ENCODE results near the gene PDZD7. TPM values are rescaled to one million over a fixed set of nuclear protein-coding genes. Genes with fewer than 3 reads are reported as not detected.
A peak's percentile ranks its signal among the peaks of the same experiment; 100 is the strongest.

Gene PDZD7
- total RNA-seq, 2 donors from 2014 or later = 0.21 to 0.78 TPM

DNA sequence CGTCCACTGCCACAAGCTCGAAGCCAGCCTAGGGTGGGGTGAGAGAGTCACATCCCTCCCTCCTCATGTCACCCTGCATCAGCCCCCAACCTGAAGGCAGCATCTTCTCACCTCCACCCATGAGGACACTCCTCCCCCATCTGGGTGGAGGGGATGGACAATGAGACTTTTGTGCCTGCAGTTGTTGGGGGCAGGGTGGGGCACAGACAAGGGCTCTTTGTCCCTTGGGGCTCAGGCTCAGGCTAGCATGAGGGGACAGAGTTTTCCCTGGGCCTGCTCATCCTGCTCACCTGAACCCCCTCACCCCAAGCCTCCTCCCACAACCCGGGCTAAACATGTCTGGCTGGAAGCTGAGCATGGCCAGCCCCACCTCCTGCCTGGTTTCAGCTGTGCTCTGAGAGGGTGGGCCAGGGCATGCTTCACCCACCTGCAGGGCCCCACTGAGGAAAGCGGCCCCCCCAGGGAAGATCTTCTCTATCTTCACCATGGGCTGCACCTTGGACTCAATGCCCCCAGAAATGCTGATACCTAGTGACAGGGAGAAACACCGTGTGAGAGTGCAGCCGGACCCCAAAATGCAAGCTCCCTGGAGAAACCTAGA lies 22.0 kb downstream of the PDZD7 start:
- intact Hi-C loops (cut with DNase I, micrococcal nuclease) = no loop called here
- ATAC-seq = no peak
- no peak for DNase-seq

GRCh38 chr10:101007915-101008822 lies 22.8 kb downstream of the PDZD7 start:
- DNase-seq (no peak), ATAC-seq (no peak)
- intact Hi-C loops (cut with DNase I, micrococcal nuclease) = no loop called here

GRCh38 chr10:101007099-101007711 lies 23.7 kb downstream of the PDZD7 start:
- no peak for ATAC-seq
- intact Hi-C loops (cut with DNase I, micrococcal nuclease) = no loop called here
- DNase-seq = no peak

- intact Hi-C loops (cut with DNase I, micrococcal nuclease) = no loop called here
- no peak for ATAC-seq
- DNase-seq = no peak
Measured at GRCh38 chr10:101006593-101007098, 24.3 kb downstream of the PDZD7 start.

GRCh38 chr10:101005869-101006567 lies 24.9 kb downstream of the PDZD7 start:
- intact Hi-C loops (cut with DNase I, micrococcal nuclease) = no loop called here
- no peak for ATAC-seq
- DNase-seq = no peak

DNA sequence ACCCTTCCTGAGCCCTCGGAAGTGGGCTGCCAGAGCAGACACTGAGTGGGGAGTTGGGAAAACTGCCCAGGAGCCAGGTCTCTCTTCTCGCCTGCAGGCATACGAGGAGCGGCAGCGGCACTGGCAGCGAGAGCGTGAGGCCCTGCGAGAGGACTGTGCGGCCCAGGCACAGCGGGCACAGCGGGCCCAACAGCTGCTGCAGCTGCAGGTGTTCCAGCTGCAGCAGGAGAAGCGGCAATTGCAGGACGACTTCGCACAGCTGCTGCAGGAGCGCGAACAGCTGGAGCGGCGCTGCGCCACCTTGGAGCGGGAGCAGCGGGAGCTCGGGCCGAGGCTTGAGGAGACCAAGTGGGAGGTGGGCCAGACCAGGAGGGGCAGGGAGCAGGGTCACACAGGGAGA lies 25.6 kb downstream of the PDZD7 start:
- ATAC-seq (no peak), DNase-seq (no peak)
- intact Hi-C loops (cut with DNase I, micrococcal nuclease) = no loop called here

- DNase-seq (no peak), ATAC-seq (no peak)
- intact Hi-C loops (cut with DNase I, micrococcal nuclease) = no loop called here
Measured at GRCh38 chr10:101003639-101004206, 27.2 kb downstream of the PDZD7 start.

GRCh38 chr10:101002456-101002855 lies 28.5 kb downstream of the PDZD7 start:
- DNase-seq = no peak
- intact Hi-C loops (cut with DNase I, micrococcal nuclease) = no loop called here
- no peak for ATAC-seq

DNA sequence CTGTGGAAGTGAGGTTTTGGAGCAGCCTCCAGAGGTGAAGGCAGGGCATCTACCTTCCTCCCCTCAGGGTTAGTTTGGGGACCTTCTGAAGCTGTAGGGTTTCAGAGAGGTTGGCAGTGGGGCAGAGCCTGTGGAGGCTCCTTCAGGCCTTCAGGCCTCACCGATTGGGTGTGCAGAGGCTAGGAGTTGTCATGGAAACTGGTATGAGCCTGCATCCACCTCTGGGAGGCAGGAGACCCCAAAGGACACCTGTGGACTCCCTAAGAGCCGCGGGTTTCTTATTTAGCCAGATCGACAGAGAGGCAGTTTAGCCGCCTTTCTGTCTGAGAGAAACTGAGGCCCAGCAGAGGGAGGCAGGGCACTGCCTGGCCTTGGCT lies 29.3 kb downstream of the PDZD7 start:
- DNase-seq (no peak), ATAC-seq (no peak)
- intact Hi-C loops (cut with DNase I, micrococcal nuclease) = no loop called here

GRCh38 chr10:101000915-101001658 lies 29.8 kb downstream of the PDZD7 start:
- intact Hi-C loops (cut with DNase I, micrococcal nuclease) = no loop called here
- peak; percentile 67 to 89 for DNase-seq
- no peak for ATAC-seq

GRCh38 chr10:101000127-101000914 lies 30.6 kb downstream of the PDZD7 start:
- ATAC-seq (no peak), DNase-seq (peak; percentile 42)
- intact Hi-C loops (cut with DNase I, micrococcal nuclease) = no loop called here

GRCh38 chr10:100999742-101000126 lies 31.2 kb downstream of the PDZD7 start, which contains the start of gene LZTS2:
Gene LZTS2, plus strand, starts transcription at chr10:100999808. Its CDS starts 2,731 bp downstream, at chr10:101002539.
- intact Hi-C loops (cut with DNase I, micrococcal nuclease) = no loop called here
- ATAC-seq = no peak

GRCh38 chr10:100998991-100999741 lies 31.8 kb downstream of the PDZD7 start:
- intact Hi-C loops (cut with DNase I, micrococcal nuclease) = no loop called here
- DNase-seq (peak; percentile 76 to 85), ATAC-seq (peak; percentile 57)

More at GRCh38 chr10:100999742-101000126, 31.2 kb downstream of the PDZD7 start, which contains the start of gene LZTS2:
- DNase-seq = no peak

GRCh38 chr10:100998183-100998990 lies 32.5 kb downstream of the PDZD7 start:
- peak; percentile 60 for ATAC-seq
- intact Hi-C loops (cut with DNase I, micrococcal nuclease) = no loop called here
- peak; percentile 92 to 93 for DNase-seq

GRCh38 chr10:100997360-100998182 lies 33.4 kb downstream of the PDZD7 start:
- ATAC-seq = peak; percentile 63
- DNase-seq = peak; percentile 85 to 87
- intact Hi-C loops (cut with DNase I, micrococcal nuclease) = no loop called here
